GM12878 (cell line): ENCODE results near the gene GOLGA6L2. TPM values are rescaled to one million over a fixed set of nuclear protein-coding genes. Genes with fewer than 3 reads are reported as not detected.

Experiments
- ATAC-seq: fragments of 200-7000 bp; cut with Tn5 transposase; 3 replicates; pipeline ENCODE4 v1.9.1; 2020; ENCODE audit warnings: mild to moderate bottlenecking, moderate library complexity
- BruUV-seq: library from RNA; stranded (reverse); fragments of 400-500 nt; replicated peaks from 2 replicates; lab custom pipeline; 2021; lab: Mats Ljungman, UMichigan
- CTCF ChIA-PET: fragments of 300-600 bp; sonication (Branson Sonifier 250); formaldehyde crosslinking; extraction: SDS; loops from one replicate; lab custom pipeline; 2021; ENCODE audit warnings: inconsistent platforms; lab: Yijun Ruan, JAX
- POLR2A ChIA-PET: fragments of 350-600 bp; formaldehyde crosslinking; extraction: SDS; loops from one replicate; lab custom pipeline; 2021; ENCODE audit warnings: inconsistent platforms; lab: Charles Lee
- RAD21 ChIA-PET: fragments of 300-600 bp; sonication (Branson Sonifier 250); formaldehyde crosslinking; loops from one replicate; lab custom pipeline; 2023; ENCODE audit warnings: antibody characterized with exemption; ENCODE audit not compliant: unreplicated experiment; lab: Charles Lee
- SMC1A ChIA-PET: fragments of 300-600 bp; sonication (Branson Sonifier 250); formaldehyde crosslinking; loops from one replicate; lab custom pipeline; 2023; ENCODE audit not compliant: unreplicated experiment, uncharacterized antibody; lab: Charles Lee
- DNase-seq: peaks from one replicate; pipeline ENCODE4 v3.0.0-alpha.2; 2011; ENCODE audit warnings: low read depth, low spot score
- FAIRE-seq: peaks from 3 replicates; lab custom pipeline; 2011; peaks lifted over from hg19 to GRCh38; lab: Jason Lieb, UNC
- H2AFZ ChIP-seq: 2 replicates; pipeline ENCODE4 v1.6.0; 2011; ENCODE audit warnings: low read depth, low read length, control low read depth; ENCODE audit not compliant: control insufficient read depth
- H3K27ac ChIP-seq: 2 replicates; pipeline ENCODE4 v1.5.1; 2011; ENCODE audit warnings: control low read depth; ENCODE audit not compliant: control insufficient read depth, insufficient read depth
- H3K27me3 ChIP-seq, 2 experiments: replicated peaks in 1 of 2; 2 replicates each; pipeline versions ENCODE4 v1.6.0 to v1.6.1; 2011; ENCODE audit warnings: low read length in 1 of 2; ENCODE audit not compliant: control insufficient read depth in 2 of 2, insufficient read depth in 2 of 2
- H3K36me3 ChIP-seq, 2 experiments: 2 replicates each; pipeline ENCODE4 v1.5.1; 2011; ENCODE audit warnings: low read length in 1 of 2; ENCODE audit not compliant: control insufficient read depth in 2 of 2, insufficient read depth in 2 of 2
- H3K4me1 ChIP-seq: 2 replicates; pipeline ENCODE4 v1.6.1; 2011; ENCODE audit warnings: mild to moderate bottlenecking, low read length, moderate library complexity, mixed read lengths; ENCODE audit not compliant: control insufficient read depth, insufficient read depth
- H3K4me2 ChIP-seq: 2 replicates; pipeline ENCODE4 v1.6.0; 2011; ENCODE audit warnings: control low read depth; ENCODE audit not compliant: control insufficient read depth, insufficient read depth
- H3K4me3 ChIP-seq: fragments of 200-600 bp; sonication (generic); 2 replicates; pipeline ENCODE4 v1.5.1; 2016
- H3K79me2 ChIP-seq: 2 replicates; pipeline ENCODE4 v1.6.0; 2011; ENCODE audit warnings: low read length; ENCODE audit not compliant: control insufficient read depth, insufficient read depth
- H3K9ac ChIP-seq: 2 replicates; pipeline ENCODE4 v1.8.0; 2011; ENCODE audit warnings: low read length, control low read depth, mixed read lengths; ENCODE audit not compliant: control insufficient read depth, insufficient read depth
- H3K9me3 ChIP-seq: replicated peaks from 3 replicates; pipeline ENCODE4 v1.5.1; 2011; ENCODE audit warnings: mild to moderate bottlenecking, low read length; ENCODE audit not compliant: control insufficient read depth, insufficient read depth
- H4K20me1 ChIP-seq: 2 replicates; pipeline ENCODE4 v1.6.0; 2011; ENCODE audit not compliant: control insufficient read depth, insufficient read depth
- ATF7 ChIP-seq: fragments of 450-650 bp; IDR thresholded peaks from 2 replicates; pipeline ENCODE4 v1.6.1; 2016; ENCODE audit warnings: low read depth, mild to moderate bottlenecking
- CBFB ChIP-seq: IDR thresholded peaks from 2 replicates; pipeline ENCODE4 v1.6.1; 2016; ENCODE audit warnings: antibody characterized with exemption, low read depth
- CBX3 ChIP-seq: fragments of 200-600 bp; sonication (generic); IDR thresholded peaks from 2 replicates; pipeline ENCODE4 v1.6.1; 2016; ENCODE audit warnings: low read depth, borderline replicate concordance
- DPF2 ChIP-seq: fragments of 450-650 bp; IDR thresholded peaks from 2 replicates; pipeline ENCODE4 v1.6.1; 2017; ENCODE audit warnings: mild to moderate bottlenecking
- HCFC1 ChIP-seq: fragments of 150-350 bp; IDR thresholded peaks from 2 replicates; pipeline ENCODE4 v1.6.1; 2014; ENCODE audit warnings: low read length
- HDAC2 ChIP-seq: fragments of 200-600 bp; sonication (generic); IDR thresholded peaks from 2 replicates; pipeline ENCODE4 v1.6.1; 2017
- IRF4 ChIP-seq: IDR thresholded peaks from 2 replicates; pipeline ENCODE4 v1.6.1; 2011; ENCODE audit warnings: low read depth, low read length
- KAT2A ChIP-seq: conservative IDR thresholded peaks from 2 replicates; pipeline ENCODE4 v1.6.1; 2011; ENCODE audit warnings: low read depth, low read length; ENCODE audit not compliant: control insufficient read depth
- MYB ChIP-seq: fragments of 150-350 bp; IDR thresholded peaks from 2 replicates; pipeline ENCODE4 v1.6.1; 2014; ENCODE audit warnings: mild to moderate bottlenecking, low read depth, low read length, borderline replicate concordance
- NRF1 ChIP-seq: conservative IDR thresholded peaks from 2 replicates; pipeline ENCODE4 v1.6.1; 2011; ENCODE audit warnings: mild to moderate bottlenecking, low read depth, low read length, improper control_type of control experiment
- POLR2AphosphoS5 ChIP-seq: IDR thresholded peaks from 2 replicates; pipeline ENCODE4 v1.6.1; 2011; ENCODE audit warnings: mild to moderate bottlenecking, low read length, inconsistent platforms
- RAD21 ChIP-seq: IDR thresholded peaks from 2 replicates; pipeline ENCODE4 v1.6.1; 2011; ENCODE audit warnings: mild to moderate bottlenecking, low read depth, low read length, moderate library complexity; ENCODE audit not compliant: insufficient read depth
- RFX5 ChIP-seq: IDR thresholded peaks from 2 replicates; pipeline ENCODE4 v1.6.1; 2011; ENCODE audit warnings: low read depth, low read length, improper control_type of control experiment
- WGBS: methylation state at CpG from one replicate; pipeline ENCODE4 v1.1.6; 2016; ENCODE audit warnings: low lambda C conversion rate; ENCODE audit not compliant: insufficient replicate concordance, insufficient coverage; ENCODE audit errors: missing lambda C conversion rate; 5-methylcytosine and 5-hydroxymethylcytosine counted together
- in situ Hi-C: fragments of 300-500 bp; cut with MboI; formaldehyde crosslinking; loops from 9 replicates; pipeline ENCODE4 v1.14.3; 2018; ENCODE audit warnings: mixed read lengths
- intact Hi-C: fragments of 100-400 bp; cut with micrococcal nuclease; formaldehyde crosslinking; loops from one replicate; pipeline ENCODE4 v1.14.2; 2022; ENCODE audit not compliant: unreplicated experiment
- polyA plus RNA-seq, 11 experiments: library from polyadenylated mRNA; depleted of rRNA in 4 of 11; unstranded in 6 of 11; stranded (reverse) in 5 of 11; fragments of >200 nt; fragmentation: Nextera tagmentation in 4 of 11; fragmentation: Illumina TruSeq in 1 of 11; extraction: Ambion mirVana in 4 of 11; extraction: Trizol in 1 of 11; gene quantifications; 1 replicate in 1 of 11; 2 replicates in 10 of 11; pipeline versions ENCODE4 v1.2.1 to v1.2.3, GENCODE V29; 2011 to 2016; ENCODE audit warnings: inconsistent platforms in 2 of 11, missing spikeins in 2 of 11, low read depth in 1 of 11
- total RNA-seq, 4 experiments: library from RNA; depleted of rRNA in 3 of 4; stranded (reverse); fragments of >200 nt in 3 of 4; fragmentation: Illumina TruSeq in 1 of 4; extraction: Trizol in 1 of 4; gene quantifications; 2 replicates each; pipeline versions ENCODE4 v1.2.1 to v1.2.3, GENCODE V29; 2013 to 2021
- TF ChIP-seq, protein P1 (sequence below), 3 experiments: IDR thresholded peaks in 2 of 3; conservative IDR thresholded peaks in 1 of 3; 2 replicates each; pipeline ENCODE4 v1.5.1; 2011; ENCODE audit warnings: low read depth in 3 of 3, low read length in 3 of 3, mild to moderate bottlenecking in 3 of 3, control low read depth in 2 of 3, moderate library complexity in 2 of 3, inconsistent platforms in 1 of 3, mixed read lengths in 1 of 3; ENCODE audit not compliant: control insufficient read depth in 2 of 3, insufficient read depth in 1 of 3; ENCODE audit errors: extremely low read depth in 1 of 3
- TF ChIP-seq, protein P2 (sequence below): fragments of 150-350 bp; IDR thresholded peaks from 2 replicates; pipeline ENCODE4 v1.6.1; 2016; ENCODE audit warnings: low read depth, low read length
- TF ChIP-seq, protein P3 (sequence below): fragments of 450-650 bp; IDR thresholded peaks from 2 replicates; pipeline ENCODE4 v1.6.1; 2017; ENCODE audit warnings: mild to moderate bottlenecking, moderate library complexity

Gene GOLGA6L2
- total and polyA plus RNA-seq, 10 of the 15 experiments (the other 5 are each of a cell fraction or from before 2014, with no cell fraction given), result not detected

DNA sequence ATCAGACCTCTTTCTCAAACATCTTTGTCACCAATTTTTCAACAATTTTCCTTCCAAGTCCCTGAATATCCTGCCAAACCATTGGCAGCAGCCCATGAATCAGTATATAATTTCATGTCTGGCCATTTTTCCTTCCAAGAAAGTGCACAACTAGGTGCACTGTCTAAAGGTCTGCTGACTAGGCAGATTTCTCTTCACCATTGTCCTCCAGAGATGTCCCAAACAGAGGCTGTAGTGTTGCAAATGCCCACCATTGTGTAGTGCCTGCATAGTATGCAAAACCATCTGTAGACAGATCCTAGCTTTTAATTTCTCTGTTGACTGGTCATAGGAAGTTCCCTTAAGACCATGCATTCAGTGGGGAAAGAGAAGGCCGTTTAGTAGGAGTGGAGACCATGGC is 25.0 kb upstream of the GOLGA6L2 start:
- Histone ChIP-seq H3K4me1 (no peaks in the 10 kb centered on the region), H3K9ac (no peak overlapping the region), H3K4me3 (no peak overlapping the region), H3K79me2 (no peaks in the 10 kb centered on the region), H3K4me2 (no peak overlapping the region), H4K20me1 (no peaks in the 10 kb centered on the region), H2AFZ (no peak overlapping the region), H3K27ac (no peak overlapping the region), H3K9me3 (no peaks in the 10 kb centered on the region), H3K27me3 (no peaks in the 10 kb centered on the region), H3K36me3 (no peaks in the 10 kb centered on the region)
- in situ Hi-C loops, result no loop called here
- no peak for DNase-seq
- no TSS peak for BruUV-seq
- ChIA-PET RAD21 (no interaction called here), SMC1A (no interaction called here), POLR2A (no interaction called here), CTCF (no interaction called here)
- ATAC-seq, result no peak
- WGBS, result 0% methylated on average over 1 of the region's 1 CpG
- intact Hi-C loops, result no loop called here
- FAIRE-seq, result no peak
- TF ChIP-seq MYB (no peak), HDAC2 (no peak), POLR2AphosphoS5 (no peak), RFX5 (no peak), CBFB (no peak), KAT2A (no peak), RAD21 (no peak), IRF4 (no peak), HCFC1 (no peak), DPF2 (no peak), NRF1 (no peak), ATF7 (no peak), CBX3 (no peak)
- TF ChIP-seq, protein P1, sequence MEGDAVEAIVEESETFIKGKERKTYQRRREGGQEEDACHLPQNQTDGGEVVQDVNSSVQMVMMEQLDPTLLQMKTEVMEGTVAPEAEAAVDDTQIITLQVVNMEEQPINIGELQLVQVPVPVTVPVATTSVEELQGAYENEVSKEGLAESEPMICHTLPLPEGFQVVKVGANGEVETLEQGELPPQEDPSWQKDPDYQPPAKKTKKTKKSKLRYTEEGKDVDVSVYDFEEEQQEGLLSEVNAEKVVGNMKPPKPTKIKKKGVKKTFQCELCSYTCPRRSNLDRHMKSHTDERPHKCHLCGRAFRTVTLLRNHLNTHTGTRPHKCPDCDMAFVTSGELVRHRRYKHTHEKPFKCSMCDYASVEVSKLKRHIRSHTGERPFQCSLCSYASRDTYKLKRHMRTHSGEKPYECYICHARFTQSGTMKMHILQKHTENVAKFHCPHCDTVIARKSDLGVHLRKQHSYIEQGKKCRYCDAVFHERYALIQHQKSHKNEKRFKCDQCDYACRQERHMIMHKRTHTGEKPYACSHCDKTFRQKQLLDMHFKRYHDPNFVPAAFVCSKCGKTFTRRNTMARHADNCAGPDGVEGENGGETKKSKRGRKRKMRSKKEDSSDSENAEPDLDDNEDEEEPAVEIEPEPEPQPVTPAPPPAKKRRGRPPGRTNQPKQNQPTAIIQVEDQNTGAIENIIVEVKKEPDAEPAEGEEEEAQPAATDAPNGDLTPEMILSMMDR (IDR thresholded peaks at IDR 0.05 in 2 of 3, conservative IDR thresholded peaks at IDR 0.05 in 1 of 3; ENCODE audit: control insufficient read depth in 2 of 3, extremely low read depth in 1 of 3, insufficient read depth in 1 of 3, low read depth in 3 of 3, low read length in 3 of 3), result no peak
- TF ChIP-seq, protein P2, sequence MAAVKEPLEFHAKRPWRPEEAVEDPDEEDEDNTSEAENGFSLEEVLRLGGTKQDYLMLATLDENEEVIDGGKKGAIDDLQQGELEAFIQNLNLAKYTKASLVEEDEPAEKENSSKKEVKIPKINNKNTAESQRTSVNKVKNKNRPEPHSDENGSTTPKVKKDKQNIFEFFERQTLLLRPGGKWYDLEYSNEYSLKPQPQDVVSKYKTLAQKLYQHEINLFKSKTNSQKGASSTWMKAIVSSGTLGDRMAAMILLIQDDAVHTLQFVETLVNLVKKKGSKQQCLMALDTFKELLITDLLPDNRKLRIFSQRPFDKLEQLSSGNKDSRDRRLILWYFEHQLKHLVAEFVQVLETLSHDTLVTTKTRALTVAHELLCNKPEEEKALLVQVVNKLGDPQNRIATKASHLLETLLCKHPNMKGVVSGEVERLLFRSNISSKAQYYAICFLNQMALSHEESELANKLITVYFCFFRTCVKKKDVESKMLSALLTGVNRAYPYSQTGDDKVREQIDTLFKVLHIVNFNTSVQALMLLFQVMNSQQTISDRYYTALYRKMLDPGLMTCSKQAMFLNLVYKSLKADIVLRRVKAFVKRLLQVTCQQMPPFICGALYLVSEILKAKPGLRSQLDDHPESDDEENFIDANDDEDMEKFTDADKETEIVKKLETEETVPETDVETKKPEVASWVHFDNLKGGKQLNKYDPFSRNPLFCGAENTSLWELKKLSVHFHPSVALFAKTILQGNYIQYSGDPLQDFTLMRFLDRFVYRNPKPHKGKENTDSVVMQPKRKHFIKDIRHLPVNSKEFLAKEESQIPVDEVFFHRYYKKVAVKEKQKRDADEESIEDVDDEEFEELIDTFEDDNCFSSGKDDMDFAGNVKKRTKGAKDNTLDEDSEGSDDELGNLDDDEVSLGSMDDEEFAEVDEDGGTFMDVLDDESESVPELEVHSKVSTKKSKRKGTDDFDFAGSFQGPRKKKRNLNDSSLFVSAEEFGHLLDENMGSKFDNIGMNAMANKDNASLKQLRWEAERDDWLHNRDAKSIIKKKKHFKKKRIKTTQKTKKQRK, result no peak
- TF ChIP-seq, protein P3, sequence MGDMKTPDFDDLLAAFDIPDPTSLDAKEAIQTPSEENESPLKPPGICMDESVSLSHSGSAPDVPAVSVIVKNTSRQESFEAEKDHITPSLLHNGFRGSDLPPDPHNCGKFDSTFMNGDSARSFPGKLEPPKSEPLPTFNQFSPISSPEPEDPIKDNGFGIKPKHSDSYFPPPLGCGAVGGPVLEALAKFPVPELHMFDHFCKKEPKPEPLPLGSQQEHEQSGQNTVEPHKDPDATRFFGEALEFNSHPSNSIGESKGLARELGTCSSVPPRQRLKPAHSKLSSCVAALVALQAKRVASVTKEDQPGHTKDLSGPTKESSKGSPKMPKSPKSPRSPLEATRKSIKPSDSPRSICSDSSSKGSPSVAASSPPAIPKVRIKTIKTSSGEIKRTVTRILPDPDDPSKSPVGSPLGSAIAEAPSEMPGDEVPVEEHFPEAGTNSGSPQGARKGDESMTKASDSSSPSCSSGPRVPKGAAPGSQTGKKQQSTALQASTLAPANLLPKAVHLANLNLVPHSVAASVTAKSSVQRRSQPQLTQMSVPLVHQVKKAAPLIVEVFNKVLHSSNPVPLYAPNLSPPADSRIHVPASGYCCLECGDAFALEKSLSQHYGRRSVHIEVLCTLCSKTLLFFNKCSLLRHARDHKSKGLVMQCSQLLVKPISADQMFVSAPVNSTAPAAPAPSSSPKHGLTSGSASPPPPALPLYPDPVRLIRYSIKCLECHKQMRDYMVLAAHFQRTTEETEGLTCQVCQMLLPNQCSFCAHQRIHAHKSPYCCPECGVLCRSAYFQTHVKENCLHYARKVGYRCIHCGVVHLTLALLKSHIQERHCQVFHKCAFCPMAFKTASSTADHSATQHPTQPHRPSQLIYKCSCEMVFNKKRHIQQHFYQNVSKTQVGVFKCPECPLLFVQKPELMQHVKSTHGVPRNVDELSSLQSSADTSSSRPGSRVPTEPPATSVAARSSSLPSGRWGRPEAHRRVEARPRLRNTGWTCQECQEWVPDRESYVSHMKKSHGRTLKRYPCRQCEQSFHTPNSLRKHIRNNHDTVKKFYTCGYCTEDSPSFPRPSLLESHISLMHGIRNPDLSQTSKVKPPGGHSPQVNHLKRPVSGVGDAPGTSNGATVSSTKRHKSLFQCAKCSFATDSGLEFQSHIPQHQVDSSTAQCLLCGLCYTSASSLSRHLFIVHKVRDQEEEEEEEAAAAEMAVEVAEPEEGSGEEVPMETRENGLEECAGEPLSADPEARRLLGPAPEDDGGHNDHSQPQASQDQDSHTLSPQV, result no peak
